GM12878 (cell line): ENCODE measurements around the gene ISL2. TPM values are rescaled to one million over a fixed set of nuclear protein-coding genes. Genes with fewer than 3 reads are reported as not detected.

ENCODE experiments used
- DPF2 ChIP-seq: fragments of 450-650 bp; IDR thresholded peaks from 2 replicates; pipeline ENCODE4 v1.6.1; 2017; ENCODE audit warnings: mild to moderate bottlenecking
- ESRRA ChIP-seq: IDR thresholded peaks from 2 replicates; pipeline ENCODE4 v1.6.1; 2012; ENCODE audit warnings: mild to moderate bottlenecking, low read length, improper control_type of control experiment
- PML ChIP-seq: IDR thresholded peaks from 2 replicates; pipeline ENCODE4 v1.6.1; 2012; ENCODE audit warnings: low read length, inconsistent platforms
- POLR2A ChIP-seq: IDR thresholded peaks from 2 replicates; pipeline ENCODE4 v1.6.1; 2011; ENCODE audit warnings: low read depth, mild to moderate bottlenecking, low read length
- TAF1 ChIP-seq: IDR thresholded peaks from 2 replicates; pipeline ENCODE4 v1.6.1; 2011; ENCODE audit warnings: mild to moderate bottlenecking, low read depth, low read length, borderline replicate concordance
- ZBTB40 ChIP-seq: fragments of 450-650 bp; IDR thresholded peaks from 2 replicates; pipeline ENCODE4 v1.6.1; 2016; ENCODE audit warnings: mild to moderate bottlenecking, moderate library complexity, borderline replicate concordance
- ZNF592 ChIP-seq: fragments of 450-650 bp; IDR thresholded peaks from 2 replicates; pipeline ENCODE4 v1.6.1; 2017; ENCODE audit warnings: mild to moderate bottlenecking, moderate library complexity
- polyA plus RNA-seq, 11 experiments: library from polyadenylated mRNA; depleted of rRNA in 4 of 11; unstranded in 6 of 11; stranded (reverse) in 5 of 11; fragments of >200 nt; fragmentation: Nextera tagmentation in 4 of 11; fragmentation: Illumina TruSeq in 1 of 11; extraction: Ambion mirVana in 4 of 11; extraction: Trizol in 1 of 11; gene quantifications; 1 replicate in 1 of 11; 2 replicates in 10 of 11; pipeline versions ENCODE4 v1.2.1 to v1.2.3, GENCODE V29; 2011 to 2016; ENCODE audit warnings: inconsistent platforms in 2 of 11, missing spikeins in 2 of 11, low read depth in 1 of 11
- total RNA-seq, 4 experiments: library from RNA; depleted of rRNA in 3 of 4; stranded (reverse); fragments of >200 nt in 3 of 4; fragmentation: Illumina TruSeq in 1 of 4; extraction: Trizol in 1 of 4; gene quantifications; 2 replicates each; pipeline versions ENCODE4 v1.2.1 to v1.2.3, GENCODE V29; 2013 to 2021

ISL2 gene
- total and polyA plus RNA-seq, 10 of the 15 experiments (the other 5 are each of a cell fraction or from before 2014, with no cell fraction given) = 0.05 to 0.26 (median 0.08) TPM; not detected in 7

GRCh38 chr15:76353023-76353577 is 16.5 kb downstream of the ISL2 start (continued):
- TF ChIP-seq ESRRA (no peak), TAF1 (no peak), ZNF592 (no peak), DPF2 (no peak), PML (no peak), POLR2A (no peak), ZBTB40 (no peak)
